Ramos (cell line): ENCODE measurements around the gene PIK3CB.
"Not testable (repeated sequence)": the region's sequence is repeated elsewhere in the genome, so short reads cannot be mapped to it uniquely, and the experiment has no call there.

ENCODE experiments used
- in situ Hi-C: fragments of 300-500 bp; cut with MboI; formaldehyde crosslinking; loops from one replicate; pipeline ENCODE4 v1.14.3; 2022; ENCODE audit warnings: low sequenced_read_pairs; ENCODE audit not compliant: unreplicated experiment

PIK3CB gene

GRCh38 chr3:138768946-138769345 lies 65.8 kb downstream of the PIK3CB start:
- in situ Hi-C loops: no loop called here

- in situ Hi-C loops: no loop called here
These were observed 66.6 kb downstream of the PIK3CB start for GRCh38 chr3:138768125-138768524.

- in situ Hi-C loops: no loop called here
These were observed 67.1 kb downstream of the PIK3CB start for GRCh38 chr3:138767498-138768104.

- in situ Hi-C loops: no loop called here
These were observed 73.7 kb downstream of the PIK3CB start for GRCh38 chr3:138761002-138761401.

- in situ Hi-C loops: no loop called here
These were observed 86.5 kb downstream of the PIK3CB start for GRCh38 chr3:138748190-138748589.

GRCh38 chr3:138747225-138747624 lies 87.5 kb downstream of the PIK3CB start:
- in situ Hi-C loops: no loop called here

- in situ Hi-C loops: no loop called here
These were observed 94.7 kb downstream of the PIK3CB start for GRCh38 chr3:138740072-138740471.

GRCh38 chr3:138732456-138732855 lies 102.3 kb downstream of the PIK3CB start:
- in situ Hi-C loops: no loop called here

GRCh38 chr3:138726946-138727730 lies 107.6 kb downstream of the PIK3CB start:
- in situ Hi-C loops: no loop called here

GRCh38 chr3:138726042-138726441 lies 108.7 kb downstream of the PIK3CB start:
- in situ Hi-C loops: not testable (repeated sequence)

- in situ Hi-C loops: no loop called here
These were observed 109.6 kb downstream of the PIK3CB start for GRCh38 chr3:138725116-138725515.

GRCh38 chr3:138724443-138724842 lies 110.3 kb downstream of the PIK3CB start:
- in situ Hi-C loops: no loop called here

- in situ Hi-C loops: no loop called here
These were observed 115.9 kb downstream of the PIK3CB start for GRCh38 chr3:138718849-138719248.

GRCh38 chr3:138717348-138717747 lies 117.4 kb downstream of the PIK3CB start:
- in situ Hi-C loops: no loop called here

GRCh38 chr3:138712086-138712485 lies 122.6 kb downstream of the PIK3CB start:
- in situ Hi-C loops: no loop called here

- in situ Hi-C loops: no loop called here
These were observed 129.1 kb downstream of the PIK3CB start for GRCh38 chr3:138705675-138706074.

- in situ Hi-C loops: loop anchor here (5.0 to 25.0 kb wide), 2 partner anchors 220 to 640 kb away; partner anchors contain the start of gene MRPS22
These were observed 137.9 kb downstream of the PIK3CB start for GRCh38 chr3:138696666-138697370.

GRCh38 chr3:138694287-138695007 lies 140.3 kb downstream of the PIK3CB start:
- in situ Hi-C loops: loop anchor here (5.0 to 25.0 kb wide), 2 partner anchors 223 to 643 kb away; partner anchors contain the start of gene MRPS22

GRCh38 chr3:138692152-138692551 lies 142.6 kb downstream of the PIK3CB start:
- in situ Hi-C loops: loop anchor here (25.0 kb wide), 1 partner anchor 645 kb away; the partner anchor contains the start of gene MRPS22

GRCh38 chr3:138691351-138691750 lies 143.4 kb downstream of the PIK3CB start:
- in situ Hi-C loops: loop anchor here (25.0 kb wide), 1 partner anchor 646 kb away; the partner anchor contains the start of gene MRPS22
